GM12891 (cell line): Measurements from ENCODE around the gene PDIA5.

Experiments
- DNase-seq: peaks from one replicate; pipeline ENCODE4 v3.0.0; 2011; ENCODE audit warnings: low spot score; ENCODE audit not compliant: insufficient read length
- FAIRE-seq: peaks from 2 replicates; lab custom pipeline; 2011; peaks lifted over from hg19 to GRCh38; lab: Jason Lieb, UNC
- PAX5 ChIP-seq: IDR thresholded peaks from 2 replicates; pipeline ENCODE4 v1.6.1; 2011; ENCODE audit warnings: low read length, moderate library complexity, mild to moderate bottlenecking; ENCODE audit not compliant: insufficient read depth, severe bottlenecking
- POLR2A ChIP-seq: IDR thresholded peaks from 2 replicates; pipeline ENCODE4 v1.6.1; 2011; ENCODE audit warnings: low read depth, low read length, control low read depth
- POLR2AphosphoS5 ChIP-seq: IDR thresholded peaks from 2 replicates; pipeline ENCODE4 v1.6.1; 2011; ENCODE audit warnings: low read depth, low read length, control low read depth
- POU2F2 ChIP-seq: IDR thresholded peaks from 2 replicates; pipeline ENCODE4 v1.6.1; 2011; ENCODE audit warnings: low read depth, mild to moderate bottlenecking, control low read depth, low read length, moderate library complexity
- SPI1 ChIP-seq: IDR thresholded peaks from 2 replicates; pipeline ENCODE4 v1.6.1; 2011; ENCODE audit warnings: low read depth, low read length, control low read depth
- TAF1 ChIP-seq: IDR thresholded peaks from 2 replicates; pipeline ENCODE4 v1.6.1; 2011; ENCODE audit warnings: low read depth, low read length, control low read depth

The PDIA5 gene

DNA sequence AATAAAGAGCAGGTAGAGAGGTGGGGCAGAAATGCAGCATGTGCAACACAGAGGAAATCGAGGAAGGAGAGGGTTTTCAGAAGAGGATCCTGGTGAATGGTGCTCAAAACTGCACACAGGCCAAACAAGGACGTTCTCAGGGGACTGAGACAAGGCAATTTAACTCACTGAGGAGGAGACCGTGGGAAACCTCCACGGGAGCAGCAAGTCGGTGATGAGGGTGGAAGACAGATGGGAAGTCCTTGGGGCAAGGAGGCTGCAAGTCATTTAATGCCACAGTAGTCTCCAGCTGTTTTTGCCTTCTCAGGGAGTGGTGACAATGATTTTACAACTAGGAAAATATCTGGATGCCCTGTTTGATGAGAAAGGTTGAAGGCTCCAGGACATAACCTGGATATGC lies 11.5 kb upstream of the PDIA5 start:
- FAIRE-seq (no peak), DNase-seq (no peak)
- no peak for TF ChIP-seq POLR2AphosphoS5
- TF ChIP-seq TAF1: no peak
- no peak for TF ChIP-seq PAX5
- no peak for TF ChIP-seq SPI1
- no peak for TF ChIP-seq POLR2A
- no peak for TF ChIP-seq POU2F2

DNA sequence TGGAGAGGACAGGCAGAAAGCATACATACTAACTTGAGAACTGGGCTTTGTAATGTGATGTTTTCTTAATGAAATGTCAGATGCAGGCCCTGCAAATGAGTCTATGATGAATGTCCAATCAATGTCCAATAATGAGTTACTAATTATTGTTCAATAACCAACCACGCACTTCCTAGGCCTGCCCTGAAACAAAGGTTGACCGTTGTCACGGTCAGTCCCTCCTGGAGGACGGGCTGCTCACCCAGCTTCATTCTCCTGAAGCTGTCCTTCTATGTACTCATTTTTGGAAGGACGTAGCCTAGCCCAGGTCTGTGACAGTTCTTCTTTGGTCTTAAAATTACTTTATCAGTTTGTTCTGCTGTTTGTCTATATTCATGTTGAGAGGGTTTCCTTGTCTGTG lies 8.3 kb upstream of the PDIA5 start:
- TF ChIP-seq TAF1 (no peak), PAX5 (no peak), POLR2A (no peak), POLR2AphosphoS5 (no peak), SPI1 (no peak), POU2F2 (no peak)
- FAIRE-seq: no peak
- no peak for DNase-seq

DNA sequence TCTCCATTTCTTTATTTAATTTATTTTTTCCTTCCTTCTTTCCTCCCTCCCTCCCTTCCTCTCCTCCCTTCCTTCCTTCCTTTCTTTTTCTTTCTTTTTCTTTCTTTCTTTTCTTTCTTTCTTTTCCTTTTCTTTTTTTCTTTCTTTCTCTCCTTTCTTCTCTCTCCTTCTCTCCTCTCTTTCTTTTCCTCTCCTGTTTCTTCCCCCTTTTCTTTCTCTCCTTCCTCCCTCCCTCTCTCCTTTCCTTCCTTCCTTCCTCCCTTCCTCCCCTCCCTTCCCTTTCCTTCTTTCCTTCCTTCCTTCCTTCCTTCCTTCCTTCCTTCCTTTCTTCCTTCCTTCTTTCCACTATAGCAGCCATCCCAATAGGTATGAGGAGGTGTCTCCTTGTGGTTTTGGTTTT lies 6.8 kb upstream of the PDIA5 start:
- FAIRE-seq: no peak
- no peak for TF ChIP-seq PAX5
- no peak for TF ChIP-seq TAF1
- no peak for TF ChIP-seq POU2F2
- TF ChIP-seq SPI1: no peak
- no peak for TF ChIP-seq POLR2AphosphoS5
- TF ChIP-seq POLR2A: no peak
- DNase-seq: no peak

DNA sequence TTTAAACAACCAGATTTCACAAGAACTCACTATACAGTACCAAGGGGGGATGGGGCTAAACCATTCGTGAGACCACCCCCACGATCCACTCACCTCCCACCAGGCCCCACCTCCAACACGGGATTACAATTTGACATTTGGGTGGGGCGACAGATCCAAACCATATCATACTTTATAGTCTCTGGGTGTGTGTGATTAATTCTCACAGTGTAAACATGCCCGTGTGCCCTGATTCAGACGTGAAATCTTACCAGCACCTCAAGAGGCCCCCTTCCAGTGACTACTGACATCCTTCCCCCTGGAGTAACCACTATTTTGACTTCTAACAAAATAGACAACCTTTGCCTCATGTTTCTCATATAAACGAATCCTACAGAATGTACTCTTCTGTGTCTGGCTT lies 5.0 kb upstream of the PDIA5 start:
- FAIRE-seq (no peak), DNase-seq (no peak)
- no peak for TF ChIP-seq POLR2AphosphoS5
- TF ChIP-seq TAF1: no peak
- no peak for TF ChIP-seq POU2F2
- TF ChIP-seq POLR2A: no peak
- no peak for TF ChIP-seq SPI1
- TF ChIP-seq PAX5: no peak

DNA sequence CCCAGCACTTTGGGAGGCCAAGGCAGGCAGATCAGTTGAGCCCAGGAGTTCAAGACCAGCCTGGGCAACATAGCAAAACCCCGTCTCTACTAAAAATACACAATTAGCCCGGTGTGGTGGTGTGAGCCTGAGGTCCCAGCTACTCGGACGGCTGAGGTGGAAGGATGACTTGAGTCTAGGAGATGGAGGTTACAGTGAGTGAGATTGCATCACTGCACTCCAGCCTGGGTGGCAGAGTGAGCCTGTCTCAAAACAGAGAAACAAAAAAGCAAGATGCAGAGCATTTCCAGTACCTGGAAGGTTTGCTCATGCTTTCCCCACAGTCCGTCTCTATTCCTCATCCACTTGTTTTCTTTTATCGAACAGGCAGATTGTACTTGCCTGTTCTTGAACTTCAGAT lies 3.8 kb upstream of the PDIA5 start:
- no peak for FAIRE-seq
- DNase-seq: no peak
- no peak for TF ChIP-seq PAX5
- TF ChIP-seq TAF1: no peak
- no peak for TF ChIP-seq POLR2A
- TF ChIP-seq POU2F2: no peak
- TF ChIP-seq POLR2AphosphoS5: no peak
- no peak for TF ChIP-seq SPI1

DNA sequence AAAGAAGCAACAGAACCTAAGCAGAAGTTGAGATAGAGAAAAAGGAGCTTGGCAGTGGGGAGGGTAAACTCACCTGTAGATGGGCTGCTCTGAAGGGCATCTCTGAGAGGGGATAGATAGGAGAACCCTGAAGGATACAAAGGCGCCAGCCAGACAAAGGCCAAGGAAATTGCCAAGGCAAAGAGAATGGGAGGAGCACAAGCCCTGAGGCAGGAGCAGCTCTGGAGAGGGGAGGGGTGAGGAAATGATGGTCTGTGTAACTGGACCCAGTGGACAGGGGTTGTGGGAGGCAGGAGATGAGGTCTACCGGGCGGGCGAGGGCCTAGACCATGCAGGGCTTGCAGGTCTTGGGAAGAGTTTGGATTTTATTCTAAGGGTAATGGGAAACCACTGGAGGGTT lies 2.3 kb upstream of the PDIA5 start:
- DNase-seq (no peak), FAIRE-seq (no peak)
- no peak for TF ChIP-seq PAX5
- no peak for TF ChIP-seq POLR2A
- TF ChIP-seq TAF1: no peak
- no peak for TF ChIP-seq SPI1
- no peak for TF ChIP-seq POU2F2
- TF ChIP-seq POLR2AphosphoS5: no peak

DNA sequence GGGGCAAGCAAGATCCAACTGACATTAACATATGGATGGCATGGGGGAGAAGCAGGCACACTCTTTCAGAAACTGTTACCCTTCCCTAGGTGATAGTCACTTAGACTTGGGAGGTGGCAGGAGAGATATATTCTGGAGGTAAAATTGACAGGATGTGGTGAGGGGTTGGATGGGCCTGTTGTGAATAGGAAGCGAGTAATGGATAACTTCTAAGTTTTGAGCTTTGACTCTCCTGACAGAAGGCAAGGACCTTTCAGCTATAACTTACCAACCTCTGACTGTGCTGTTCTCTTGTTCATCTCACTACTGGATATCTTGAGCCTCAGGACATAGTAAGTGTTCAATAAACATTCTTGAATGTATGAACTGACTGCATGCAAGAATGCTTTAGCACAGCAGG lies 1.9 kb upstream of the PDIA5 start:
- no peak for FAIRE-seq
- no peak for TF ChIP-seq TAF1
- no peak for TF ChIP-seq POU2F2
- no peak for TF ChIP-seq POLR2A
- TF ChIP-seq POLR2AphosphoS5: no peak
- TF ChIP-seq PAX5: no peak
- no peak for TF ChIP-seq SPI1
- DNase-seq: no peak

DNA sequence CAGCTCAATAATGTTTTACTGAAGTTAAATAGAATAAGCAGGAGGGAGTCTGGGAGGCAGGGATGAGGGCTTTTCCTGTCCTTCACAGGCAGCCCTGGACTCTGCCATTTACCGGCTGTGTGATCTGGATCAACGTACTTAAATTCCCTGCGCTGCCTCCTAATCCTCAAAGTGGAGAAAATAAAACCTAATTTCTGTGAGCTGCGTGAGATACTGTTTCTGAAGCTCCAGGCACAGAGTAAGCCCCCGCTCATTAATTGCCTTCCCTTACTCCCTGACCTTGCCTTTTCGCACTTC lies 278 bp upstream of the PDIA5 start:
- FAIRE-seq: no peak
- TF ChIP-seq PAX5 (no peak), POLR2AphosphoS5 (no peak), TAF1 (no peak), SPI1 (no peak)
- DNase-seq: no peak

DNA sequence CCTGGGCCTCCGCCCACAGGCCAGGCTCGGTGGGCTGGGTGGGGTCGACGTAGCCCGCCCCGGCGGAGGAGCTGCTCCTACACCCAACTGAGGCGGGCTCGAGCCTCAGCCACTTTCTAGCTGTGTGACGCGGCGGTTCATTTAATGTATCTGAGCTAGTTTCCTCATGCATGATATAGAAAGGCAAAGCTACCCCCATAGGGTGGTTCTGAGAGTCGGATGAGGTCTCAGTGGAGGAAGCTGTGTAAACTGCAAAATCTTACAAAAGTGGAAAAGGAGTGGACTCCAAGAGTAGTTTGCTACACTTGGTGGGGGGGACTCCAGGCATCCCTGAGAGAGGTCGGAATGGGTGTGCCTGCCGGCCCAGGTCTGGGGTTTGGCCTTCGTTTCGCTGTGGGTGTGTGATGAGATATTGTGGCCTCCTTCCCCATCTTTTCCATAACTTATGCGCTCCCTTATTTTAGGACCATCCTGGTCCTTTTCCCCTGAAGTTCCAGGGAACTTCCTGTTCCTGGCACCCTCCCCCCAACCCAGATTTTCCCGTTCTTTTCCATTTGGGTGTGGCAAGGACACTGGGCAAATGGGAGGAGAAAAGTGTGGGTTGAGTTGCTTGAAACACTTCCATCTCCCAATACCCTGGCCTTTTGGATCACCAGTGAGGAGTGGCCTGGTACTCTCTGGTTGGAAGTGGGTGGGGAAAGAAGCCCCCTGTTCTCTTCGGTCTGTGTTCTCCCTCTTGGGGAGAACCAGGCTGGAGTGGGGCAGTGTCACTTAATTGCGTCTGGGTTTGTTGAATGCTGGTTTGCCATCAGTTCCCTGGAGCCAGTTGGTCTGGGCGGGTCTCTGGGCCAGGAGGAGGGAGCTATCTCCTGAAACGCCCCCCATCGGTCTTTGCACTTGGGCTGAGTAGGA lies 1.1 kb downstream of the PDIA5 start:
- FAIRE-seq: no peak
- TF ChIP-seq TAF1 (no peak), POLR2AphosphoS5 (no peak), POLR2A (no peak), POU2F2 (no peak), SPI1 (no peak), PAX5 (no peak)
- no peak for DNase-seq

DNA sequence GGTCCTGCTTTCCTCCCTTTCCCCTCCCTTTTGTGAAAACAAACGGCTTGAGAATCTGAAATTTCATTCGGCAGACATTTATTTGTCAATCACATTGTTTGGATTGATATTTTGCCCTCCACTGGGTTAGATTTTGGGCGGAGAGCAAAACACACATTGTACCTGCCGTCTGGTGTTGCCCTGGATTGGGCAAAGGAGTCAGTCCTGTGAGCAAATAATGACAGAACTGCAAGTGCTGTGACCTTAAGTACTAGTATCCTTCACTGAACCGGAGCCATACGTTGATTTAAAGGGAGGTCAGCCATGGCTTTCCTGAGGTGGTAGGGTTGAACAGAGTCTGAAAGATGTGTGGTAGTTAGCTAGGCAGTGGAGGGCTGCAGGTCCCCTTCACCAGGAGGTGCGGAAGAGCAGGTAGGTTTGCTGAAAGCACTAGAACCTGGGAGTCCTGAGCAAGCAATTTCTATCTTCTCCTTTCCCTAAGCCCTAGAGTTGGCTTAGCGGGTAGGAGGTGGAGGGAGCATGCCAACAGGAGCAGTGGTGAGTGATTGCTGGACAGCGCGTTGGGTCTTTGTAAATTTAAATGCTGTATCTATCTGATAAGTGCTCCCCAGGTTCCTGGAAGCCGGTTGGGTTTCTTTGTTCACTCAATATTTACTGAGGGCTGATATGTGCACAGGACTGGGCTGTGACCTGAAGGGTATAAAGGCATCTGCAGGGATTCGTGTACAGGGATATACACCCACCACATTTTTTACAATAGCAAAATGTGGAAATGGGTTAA lies 2.0 kb downstream of the PDIA5 start:
- DNase-seq (no peak), FAIRE-seq (no peak)
- no peak for TF ChIP-seq POLR2AphosphoS5
- no peak for TF ChIP-seq POU2F2
- TF ChIP-seq POLR2A: no peak
- no peak for TF ChIP-seq SPI1
- no peak for TF ChIP-seq PAX5
- no peak for TF ChIP-seq TAF1
